HG03442 (cell line): ENCODE measurements around the gene TMPRSS11B.
A peak's percentile ranks its signal among the peaks of the same experiment; 100 is the strongest.
"Not testable (repeated sequence)": the region's sequence is repeated elsewhere in the genome, so short reads cannot be mapped to it uniquely, and the experiment has no call there.

Experiments
- ATAC-seq: cut with Tn5 transposase; IDR thresholded peaks from one replicate; pipeline ENCODE4 v1.9.1; 2021; ENCODE audit warnings: mild to moderate bottlenecking, moderate library complexity; ENCODE audit not compliant: unreplicated experiment

TMPRSS11B gene, protein sequence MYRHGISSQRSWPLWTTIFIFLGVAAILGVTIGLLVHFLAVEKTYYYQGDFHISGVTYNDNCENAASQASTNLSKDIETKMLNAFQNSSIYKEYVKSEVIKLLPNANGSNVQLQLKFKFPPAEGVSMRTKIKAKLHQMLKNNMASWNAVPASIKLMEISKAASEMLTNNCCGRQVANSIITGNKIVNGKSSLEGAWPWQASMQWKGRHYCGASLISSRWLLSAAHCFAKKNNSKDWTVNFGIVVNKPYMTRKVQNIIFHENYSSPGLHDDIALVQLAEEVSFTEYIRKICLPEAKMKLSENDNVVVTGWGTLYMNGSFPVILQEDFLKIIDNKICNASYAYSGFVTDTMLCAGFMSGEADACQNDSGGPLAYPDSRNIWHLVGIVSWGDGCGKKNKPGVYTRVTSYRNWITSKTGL

GRCh38 chr4:68245594-68245993 lies at the start of gene TMPRSS11B:
TSS of gene TMPRSS11B (minus strand) at chr4:68245694. CDS start at chr4:68245558, 136 bp downstream.
- ATAC-seq: no peak

DNA sequence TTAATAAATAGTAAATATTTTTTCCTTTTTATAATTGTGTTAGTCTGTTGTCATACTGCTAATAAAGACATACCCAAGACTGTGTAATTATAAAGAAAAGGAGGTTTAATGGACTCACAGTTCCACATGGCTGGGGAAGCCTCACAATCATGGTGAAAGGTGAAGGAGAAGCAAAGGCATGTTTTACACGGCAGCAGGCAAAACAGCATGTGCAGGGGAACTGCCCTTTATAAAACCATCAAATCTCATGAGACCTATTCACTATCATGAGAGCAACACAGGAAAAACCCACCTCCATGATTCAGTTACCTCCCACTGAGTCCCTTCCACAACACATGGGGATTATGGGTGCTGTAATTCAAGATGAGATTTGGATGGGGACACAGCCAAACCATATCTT lies 45.8 kb upstream of the TMPRSS11B start:
- ATAC-seq: no peak

DNA sequence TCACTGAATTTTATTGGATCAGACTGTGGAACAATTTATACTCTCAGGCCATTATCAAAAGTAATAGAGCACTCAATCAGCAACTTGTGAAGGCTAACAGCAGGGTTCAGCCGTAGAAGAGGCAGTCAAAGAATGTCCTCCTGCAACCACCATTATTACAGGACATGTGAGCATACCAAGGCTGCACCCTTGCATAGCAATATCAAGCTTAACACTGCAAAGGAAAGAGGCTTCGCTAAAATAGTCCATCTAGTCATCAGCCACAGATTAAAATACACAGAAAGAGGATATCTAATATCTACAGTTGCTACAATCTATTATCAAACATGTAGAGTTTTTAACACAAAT lies 42.9 kb upstream of the TMPRSS11B start:
- ATAC-seq: no peak

GRCh38 chr4:68287704-68288392 lies 42.4 kb upstream of the TMPRSS11B start:
- no peak for ATAC-seq

DNA sequence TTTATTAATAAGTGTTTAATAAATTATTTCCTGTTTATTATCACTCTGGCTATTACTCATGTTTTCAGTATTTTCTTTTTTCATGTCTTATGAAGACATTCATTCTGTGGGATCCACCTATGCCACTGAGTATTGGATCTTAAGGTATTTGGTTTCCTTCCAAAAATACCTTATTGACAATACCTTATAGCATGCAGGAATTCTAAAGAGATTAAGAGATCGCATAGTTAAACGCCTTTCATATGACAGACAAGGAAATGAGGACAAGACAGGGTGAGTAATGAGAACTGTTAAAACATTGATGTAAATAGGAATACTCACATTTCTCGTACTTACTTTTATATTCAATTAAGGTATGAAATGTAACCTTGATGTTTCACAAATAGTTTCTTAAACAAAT lies 38.2 kb upstream of the TMPRSS11B start:
- ATAC-seq: no peak

DNA sequence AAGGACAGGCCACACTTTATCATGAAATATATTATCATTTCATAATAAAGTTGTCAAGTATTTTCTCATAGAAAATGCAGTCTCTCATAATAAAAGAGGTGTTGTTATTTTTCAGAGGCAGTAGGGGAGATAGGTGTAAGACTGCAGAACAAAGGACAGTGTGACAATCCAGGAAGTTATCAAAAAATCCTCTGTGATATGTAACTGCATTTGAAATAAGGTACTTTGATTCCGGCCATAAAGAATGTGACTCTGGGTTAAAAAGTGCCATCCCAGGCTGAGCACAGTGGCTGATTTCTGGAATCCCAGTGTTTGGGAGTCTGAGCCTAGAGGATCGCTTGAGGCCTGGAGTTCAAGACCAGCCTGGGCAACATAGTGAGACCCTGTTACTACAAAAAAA lies 37.6 kb upstream of the TMPRSS11B start:
- ATAC-seq: no peak

GRCh38 chr4:68281796-68282740 lies 36.6 kb upstream of the TMPRSS11B start:
- ATAC-seq: not testable (repeated sequence)

DNA sequence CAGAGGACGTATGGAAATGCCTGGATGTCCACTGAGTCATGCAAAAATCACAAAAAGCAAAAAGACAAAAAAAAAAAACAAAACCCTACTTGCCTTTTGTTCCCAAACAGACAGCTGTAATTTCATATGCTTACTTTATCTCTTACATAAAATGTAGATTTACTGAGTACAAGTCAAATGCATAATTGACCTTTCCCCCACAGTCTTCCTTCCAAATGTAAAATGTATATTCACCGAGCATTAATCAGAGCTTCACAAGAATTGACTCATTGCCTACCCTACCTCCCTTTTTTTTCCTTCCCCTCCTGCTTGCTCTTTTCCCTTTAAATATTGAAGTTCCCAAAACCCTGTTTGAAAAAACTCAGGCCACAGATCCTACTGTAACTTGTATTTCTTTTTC lies 32.5 kb upstream of the TMPRSS11B start:
- ATAC-seq: no peak

GRCh38 chr4:68277627-68278026 lies 32.1 kb upstream of the TMPRSS11B start:
- ATAC-seq: no peak

- peak; percentile 47 for ATAC-seq
These were observed 27.4 kb upstream of the TMPRSS11B start for GRCh38 chr4:68272860-68273259.

GRCh38 chr4:68272380-68272779 lies 26.9 kb upstream of the TMPRSS11B start:
- peak; percentile 58 for ATAC-seq

GRCh38 chr4:68271851-68272357 lies 26.4 kb upstream of the TMPRSS11B start:
- peak; percentile 63 for ATAC-seq

DNA sequence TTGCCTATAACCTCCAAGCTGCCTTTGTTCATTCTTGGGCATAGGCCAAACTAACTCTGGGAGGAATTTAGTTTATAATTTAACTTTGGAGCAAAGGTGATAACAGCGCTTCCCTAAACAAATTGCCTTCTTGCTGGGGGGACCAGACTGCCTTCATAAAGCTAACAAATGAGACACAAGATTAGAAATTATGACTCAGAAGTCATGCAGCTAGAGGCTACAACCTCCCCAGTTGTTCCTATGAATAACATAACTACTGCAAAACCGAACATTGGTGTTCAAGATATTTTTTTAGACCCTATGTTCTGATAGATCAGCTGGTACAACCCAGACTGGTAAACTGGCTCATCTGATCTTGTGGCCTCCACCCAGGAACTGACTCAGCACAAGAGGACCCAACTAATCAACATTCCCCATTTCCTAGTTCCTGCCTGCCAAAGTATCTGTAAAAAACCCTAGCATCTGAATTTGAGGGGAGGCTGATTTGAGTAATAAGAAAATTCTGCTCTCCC lies 22.0 kb upstream of the TMPRSS11B start:
- ATAC-seq: no peak

- ATAC-seq: no peak
These were observed 19.5 kb upstream of the TMPRSS11B start for GRCh38 chr4:68264875-68265565.

DNA sequence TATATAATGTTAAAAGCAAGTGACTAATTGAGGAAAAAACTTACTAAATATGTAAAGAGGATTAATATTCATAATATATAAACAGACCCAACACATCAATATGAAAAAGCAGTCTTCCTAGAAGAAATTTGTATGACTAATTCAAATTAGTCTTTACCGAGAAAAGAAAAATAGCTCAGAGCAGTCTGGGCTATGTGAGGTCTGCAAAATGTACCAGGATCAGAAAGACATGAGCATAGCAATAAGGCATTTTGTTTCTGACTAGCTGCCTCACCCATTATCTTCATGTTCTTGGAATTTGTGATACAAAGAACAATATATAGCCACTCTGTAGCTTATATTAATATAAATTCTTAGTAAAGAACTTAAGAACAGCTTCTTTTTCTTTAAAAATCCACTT lies 13.7 kb upstream of the TMPRSS11B start:
- no peak for ATAC-seq

DNA sequence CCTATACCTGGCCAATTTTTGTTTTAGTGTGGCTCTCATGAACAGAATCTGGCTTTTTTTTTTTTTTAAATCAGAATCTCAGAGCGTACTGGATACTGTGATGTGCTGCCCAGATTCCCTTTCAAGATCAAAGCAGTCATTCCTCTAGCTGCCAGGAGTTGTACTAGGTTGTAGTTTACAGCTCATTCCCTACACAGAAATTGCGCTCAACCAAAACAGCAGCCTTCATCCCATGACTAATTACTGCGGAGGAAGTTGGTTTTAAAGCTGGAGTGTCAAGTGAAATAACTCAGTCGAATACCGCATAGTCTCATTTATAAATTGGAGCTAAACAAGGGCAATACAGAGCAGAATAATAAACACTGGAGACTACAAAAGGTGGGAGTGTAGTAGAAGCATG lies 12.2 kb upstream of the TMPRSS11B start:
- no peak for ATAC-seq

GRCh38 chr4:68256284-68256683 lies 10.8 kb upstream of the TMPRSS11B start:
- ATAC-seq: no peak

DNA sequence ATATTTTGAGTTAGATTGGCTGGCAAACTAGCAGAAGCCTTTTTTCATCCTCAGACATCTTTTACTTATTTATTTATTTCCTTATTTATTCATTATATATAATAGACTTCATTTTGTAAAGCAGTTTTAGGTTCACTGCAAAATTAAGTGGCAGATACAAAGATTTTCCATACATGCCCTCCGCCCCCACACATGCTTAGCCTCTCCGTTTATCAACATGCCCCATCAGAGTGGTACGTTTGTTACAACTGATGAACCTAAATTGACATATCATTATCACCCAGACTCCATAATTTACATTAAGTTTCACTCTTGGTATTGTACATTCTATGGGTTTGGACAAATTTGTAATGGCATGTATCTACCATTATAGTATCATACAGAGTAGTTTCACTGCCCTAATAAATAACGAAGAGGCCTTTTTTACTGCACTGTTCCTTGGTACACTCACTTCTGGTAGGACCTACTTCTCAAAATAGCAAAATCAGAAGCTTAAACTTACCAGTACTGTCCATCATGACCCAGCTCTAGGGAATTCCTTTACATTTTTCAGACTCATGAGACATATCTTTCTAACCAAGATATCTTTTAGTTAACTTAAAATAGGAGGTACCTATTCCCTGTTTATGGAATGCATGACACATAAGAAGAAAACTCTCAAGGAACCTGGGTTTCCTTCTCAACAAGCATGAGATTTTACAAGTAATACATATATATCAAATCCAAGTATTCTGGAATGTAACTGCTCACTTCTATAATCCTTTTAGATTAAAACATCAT lies 4.8 kb upstream of the TMPRSS11B start:
- no peak for ATAC-seq

DNA sequence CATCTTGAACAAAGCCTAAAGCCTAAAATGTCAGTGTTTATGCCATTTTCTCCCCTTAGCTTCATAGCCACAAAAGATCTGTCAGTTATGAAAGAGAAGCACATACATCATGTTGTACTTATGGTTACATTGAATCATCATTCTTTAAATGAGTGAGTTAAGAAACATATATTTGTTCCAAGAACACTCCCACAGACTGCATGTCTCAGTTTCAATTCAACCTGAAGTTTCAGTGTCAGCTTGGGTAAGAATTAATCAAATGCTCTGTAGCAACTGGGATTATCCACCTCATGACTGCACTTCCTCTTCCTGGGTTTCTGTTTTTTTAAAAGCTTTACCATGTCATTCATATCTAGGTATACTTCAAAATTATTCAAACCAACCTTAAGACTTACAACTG lies 3.9 kb upstream of the TMPRSS11B start:
- ATAC-seq: peak; percentile 87
